Measurements from ENCODE around the gene EIF1AX.
A peak's percentile ranks its signal among the peaks of the same experiment; 100 is the strongest.
"Not testable (repeated sequence)": the region's sequence is repeated elsewhere in the genome, so short reads cannot be mapped to it uniquely, and the experiment has no call there.

EIF1AX gene

GRCh38 chrX:20141281-20142220 lies at the start of gene EIF1AX:
EIF1AX (minus strand) TSS chrX:20141838; CDS start chrX:20141640, 198 bp downstream.
- Histone ChIP-seq H3K36me3 (ENCODE audit: insufficient read depth, insufficient read length, low read length) (peaks cover 37% of the 10 kb centered on the region), H3K9ac (ENCODE audit: insufficient read length, low read depth) (peak within 1 kb of the TSS; percentile 95), H3K4me3 (ENCODE audit: insufficient read length, low read depth) (peak within 1 kb of the TSS; percentile 86), H3K27me3 (ENCODE audit: insufficient read depth, insufficient read length) (no peaks in the 10 kb centered on the region), H3K9me3 (ENCODE audit: insufficient read depth, low read length) (no peaks in the 10 kb centered on the region), H3K4me1 (ENCODE audit: insufficient read depth, insufficient read length) (no peaks in the 10 kb centered on the region)
- DNase-seq (ENCODE audit: low read depth, low spot score) = peak; percentile 96
- peak; percentile 24 for TF ChIP-seq YY1 (IDR thresholded peaks at IDR 0.05; ENCODE audit: insufficient read depth, insufficient read length)
- no peak for TF ChIP-seq ZNF274 (IDR thresholded peaks at IDR 0.05; ENCODE audit: low read depth, low read length)

GRCh38 chrX:20189171-20189570 lies 47.5 kb upstream of the EIF1AX start:
- no peak for DNase-seq (ENCODE audit: low read depth, low spot score)
- H3K9ac ChIP-seq (ENCODE audit: insufficient read length, low read depth) = no peak overlapping the region
- H3K4me3 ChIP-seq (ENCODE audit: insufficient read length, low read depth) = no peak overlapping the region
- no peaks in the 10 kb centered on the region for H3K9me3 ChIP-seq (ENCODE audit: insufficient read depth, low read length)
- H3K36me3 ChIP-seq (ENCODE audit: insufficient read depth, insufficient read length, low read length) = peaks cover 31% of the 10 kb centered on the region
- TF ChIP-seq SUZ12 (IDR thresholded peaks at IDR 0.05; ENCODE audit: extremely low read depth, insufficient read depth, insufficient read length) = no peak
- H3K4me1 ChIP-seq (ENCODE audit: insufficient read depth, insufficient read length) = no peaks in the 10 kb centered on the region
- no peaks in the 10 kb centered on the region for H3K27me3 ChIP-seq (ENCODE audit: insufficient read depth, insufficient read length)

- Histone ChIP-seq H3K4me1 (ENCODE audit: insufficient read depth, insufficient read length) (no peaks in the 10 kb centered on the region), H3K36me3 (ENCODE audit: insufficient read depth, insufficient read length, low read length) (peaks cover 27% of the 10 kb centered on the region), H3K4me3 (ENCODE audit: insufficient read length, low read depth) (no peak overlapping the region), H3K9ac (ENCODE audit: insufficient read length, low read depth) (no peak overlapping the region), H3K27me3 (ENCODE audit: insufficient read depth, insufficient read length) (no peaks in the 10 kb centered on the region), H3K9me3 (ENCODE audit: insufficient read depth, low read length) (no peaks in the 10 kb centered on the region)
- TF ChIP-seq SUZ12 (IDR thresholded peaks at IDR 0.05; ENCODE audit: extremely low read depth, insufficient read depth, insufficient read length) = no peak
- TF ChIP-seq YY1 (IDR thresholded peaks at IDR 0.05; ENCODE audit: insufficient read depth, insufficient read length) = no peak
- DNase-seq (ENCODE audit: low read depth, low spot score) = no peak
Observed at GRCh38 chrX:20181598-20182329, 40.1 kb upstream of the EIF1AX start.

- no peak for TF ChIP-seq SUZ12 (IDR thresholded peaks at IDR 0.05; ENCODE audit: extremely low read depth, insufficient read depth, insufficient read length)
- H3K36me3 ChIP-seq (ENCODE audit: insufficient read depth, insufficient read length, low read length) = peaks cover 44% of the 10 kb centered on the region
- no peaks in the 10 kb centered on the region for H3K27me3 ChIP-seq (ENCODE audit: insufficient read depth, insufficient read length)
- no peak for DNase-seq (ENCODE audit: low read depth, low spot score)
- H3K9me3 ChIP-seq (ENCODE audit: insufficient read depth, low read length) = no peaks in the 10 kb centered on the region
- H3K4me1 ChIP-seq (ENCODE audit: insufficient read depth, insufficient read length) = no peaks in the 10 kb centered on the region
- no peak overlapping the region for H3K4me3 ChIP-seq (ENCODE audit: insufficient read length, low read depth)
- no peak overlapping the region for H3K9ac ChIP-seq (ENCODE audit: insufficient read length, low read depth)
Observed at GRCh38 chrX:20177093-20177492, 35.5 kb upstream of the EIF1AX start.

GRCh38 chrX:20173856-20174255 lies 32.2 kb upstream of the EIF1AX start:
- Histone ChIP-seq H3K9ac (ENCODE audit: insufficient read length, low read depth) (no peak overlapping the region), H3K4me3 (ENCODE audit: insufficient read length, low read depth) (no peak overlapping the region), H3K9me3 (ENCODE audit: insufficient read depth, low read length) (no peaks in the 10 kb centered on the region), H3K27me3 (ENCODE audit: insufficient read depth, insufficient read length) (no peaks in the 10 kb centered on the region), H3K4me1 (ENCODE audit: insufficient read depth, insufficient read length) (no peaks in the 10 kb centered on the region), H3K36me3 (ENCODE audit: insufficient read depth, insufficient read length, low read length) (peaks cover 60% of the 10 kb centered on the region)
- no peak for TF ChIP-seq SUZ12 (IDR thresholded peaks at IDR 0.05; ENCODE audit: extremely low read depth, insufficient read depth, insufficient read length)
- TF ChIP-seq YY1 (IDR thresholded peaks at IDR 0.05; ENCODE audit: insufficient read depth, insufficient read length) = no peak
- TF ChIP-seq ZNF274 (IDR thresholded peaks at IDR 0.05; ENCODE audit: low read depth, low read length) = no peak
- no peak for DNase-seq (ENCODE audit: low read depth, low spot score)

- no peak for TF ChIP-seq ZNF274 (IDR thresholded peaks at IDR 0.05; ENCODE audit: low read depth, low read length)
- TF ChIP-seq SUZ12 (IDR thresholded peaks at IDR 0.05; ENCODE audit: extremely low read depth, insufficient read depth, insufficient read length) = no peak
- TF ChIP-seq YY1 (IDR thresholded peaks at IDR 0.05; ENCODE audit: insufficient read depth, insufficient read length) = no peak
- H3K9ac ChIP-seq (ENCODE audit: insufficient read length, low read depth) = no peak overlapping the region
- no peaks in the 10 kb centered on the region for H3K4me1 ChIP-seq (ENCODE audit: insufficient read depth, insufficient read length)
- no peaks in the 10 kb centered on the region for H3K27me3 ChIP-seq (ENCODE audit: insufficient read depth, insufficient read length)
- no peak overlapping the region for H3K4me3 ChIP-seq (ENCODE audit: insufficient read length, low read depth)
- no peak for DNase-seq (ENCODE audit: low read depth, low spot score)
- H3K9me3 ChIP-seq (ENCODE audit: insufficient read depth, low read length) = no peaks in the 10 kb centered on the region
- peaks cover 65% of the 10 kb centered on the region for H3K36me3 ChIP-seq (ENCODE audit: insufficient read depth, insufficient read length, low read length)
Observed at GRCh38 chrX:20173313-20173712, 31.7 kb upstream of the EIF1AX start.

GRCh38 chrX:20171887-20172286 lies 30.2 kb upstream of the EIF1AX start:
- Histone ChIP-seq H3K27me3 (ENCODE audit: insufficient read depth, insufficient read length) (no peaks in the 10 kb centered on the region), H3K4me1 (ENCODE audit: insufficient read depth, insufficient read length) (no peaks in the 10 kb centered on the region), H3K36me3 (ENCODE audit: insufficient read depth, insufficient read length, low read length) (peaks cover 73% of the 10 kb centered on the region), H3K9me3 (ENCODE audit: insufficient read depth, low read length) (no peaks in the 10 kb centered on the region), H3K9ac (ENCODE audit: insufficient read length, low read depth) (no peak overlapping the region), H3K4me3 (ENCODE audit: insufficient read length, low read depth) (no peak overlapping the region)
- no peak for DNase-seq (ENCODE audit: low read depth, low spot score)
- TF ChIP-seq YY1 (IDR thresholded peaks at IDR 0.05; ENCODE audit: insufficient read depth, insufficient read length) (no peak), ZNF274 (IDR thresholded peaks at IDR 0.05; ENCODE audit: low read depth, low read length) (no peak), SUZ12 (IDR thresholded peaks at IDR 0.05; ENCODE audit: extremely low read depth, insufficient read depth, insufficient read length) (no peak)

GRCh38 chrX:20162516-20162915 lies 20.9 kb upstream of the EIF1AX start:
- H3K27me3 ChIP-seq (ENCODE audit: insufficient read depth, insufficient read length); H3K9me3 ChIP-seq (ENCODE audit: insufficient read depth, low read length); H3K4me1 ChIP-seq (ENCODE audit: insufficient read depth, insufficient read length); H3K4me3 ChIP-seq (ENCODE audit: insufficient read length, low read depth); DNase-seq (ENCODE audit: low read depth, low spot score); H3K9ac ChIP-seq (ENCODE audit: insufficient read length, low read depth): not testable (repeated sequence)
- peaks cover 47% of the 10 kb centered on the region for H3K36me3 ChIP-seq (ENCODE audit: insufficient read depth, insufficient read length, low read length)

All from NT2/D1 (cell line).